OCI-LY3 (cell line): ENCODE data around the gene ATF7IP2.

ENCODE experiments used
- CTCF ChIP-seq: fragments of 200-600, 300-600 bp; sonication (generic); IDR thresholded peaks from 2 replicates; pipeline ENCODE4 v1.5.1; 2014; ENCODE audit warnings: antibody characterized with exemption, low read length, low read depth
- EZH2phosphoT487 ChIP-seq: fragments of 200-600 bp; shearing (Covaris generic); IDR thresholded peaks from 2 replicates; pipeline ENCODE4 v1.6.1; 2018; ENCODE audit warnings: antibody characterized with exemption, mixed run types, low read depth

- TF ChIP-seq CTCF = no peak
- no peak for TF ChIP-seq EZH2phosphoT487
Observed at GRCh38 chr16:10355589-10355988, 30.3 kb upstream of the ATF7IP2 start.
